Kidney epithelial cell (primary cell): ENCODE measurements around the gene ZNF524. TPM values are rescaled to one million over a fixed set of nuclear protein-coding genes. Genes with fewer than 3 reads are reported as not detected.

Source experiments
- DNase-seq: peaks from one replicate; pipeline ENCODE4 v3.0.0-alpha.2; 2010; ENCODE audit warnings: low read depth
- H3K27me3 ChIP-seq: 2 replicates; pipeline ENCODE4 v1.6.0; 2011; ENCODE audit warnings: low read length; ENCODE audit not compliant: control insufficient read depth, insufficient read depth
- H3K36me3 ChIP-seq: 2 replicates; pipeline ENCODE4 v1.5.1; 2011; ENCODE audit warnings: low read length; ENCODE audit not compliant: control insufficient read depth, insufficient read depth
- H3K4me3 ChIP-seq: 2 replicates; pipeline ENCODE4 v1.5.1; 2011; ENCODE audit warnings: low read depth, mild to moderate bottlenecking, control low read depth, low read length
- CTCF ChIP-seq: IDR thresholded peaks from 2 replicates; pipeline ENCODE4 v1.5.1; 2011; ENCODE audit warnings: mild to moderate bottlenecking, moderate library complexity, low read length, control low read depth, inconsistent platforms; ENCODE audit not compliant: insufficient read depth, poor library complexity, severe bottlenecking
- total RNA-seq: library from RNA; depleted of rRNA; stranded (reverse); fragments of >200 nt; gene quantifications from 2 replicates; pipeline ENCODE4 v1.2.3, GENCODE V29; 2015

ZNF524 gene
- total RNA-seq, 1 donor from 2014 or later: 32.7 TPM

- no peak for TF ChIP-seq CTCF
- no peaks in the 10 kb centered on the region for H3K36me3 ChIP-seq
- no peak overlapping the region for H3K4me3 ChIP-seq
- no peaks in the 10 kb centered on the region for H3K27me3 ChIP-seq
- no peak for DNase-seq
Measured at GRCh38 chr19:55596304-55596703, 3.8 kb upstream of the ZNF524 start.

DNA sequence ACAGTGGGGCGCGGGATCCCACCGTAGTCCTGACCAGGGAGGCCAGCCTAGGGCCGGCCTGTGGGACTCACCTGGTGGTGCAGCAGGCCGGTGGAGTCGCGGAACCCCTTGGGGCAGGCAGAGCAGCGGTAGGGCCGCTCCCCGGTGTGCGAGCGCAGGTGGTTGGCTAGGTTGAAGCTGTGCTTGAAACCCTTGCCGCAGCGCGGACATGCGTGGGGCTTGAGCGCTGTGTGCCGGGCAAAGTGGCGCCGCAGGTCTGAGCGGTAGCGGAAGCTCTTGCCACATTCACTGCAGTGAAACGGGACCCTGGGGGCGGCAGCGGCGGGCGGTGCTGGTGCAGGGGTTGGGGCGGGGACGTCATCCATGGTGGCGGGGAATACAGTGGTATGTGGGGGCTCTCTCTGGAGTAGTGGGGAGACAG, 2.6 kb upstream of the ZNF524 start:
- DNase-seq: no peak
- TF ChIP-seq CTCF: no peak
- H3K36me3 ChIP-seq: no peaks in the 10 kb centered on the region

GRCh38 chr19:55598034-55598433, 2.1 kb upstream of the ZNF524 start:
- DNase-seq: no peak

More for the DNA sequence above, 2.6 kb upstream of the ZNF524 start:
- Histone ChIP-seq H3K27me3 (no peaks in the 10 kb centered on the region), H3K4me3 (no peak overlapping the region)

GRCh38 chr19:55598719-55599467, 1.2 kb upstream of the ZNF524 start:
- DNase-seq: peak; percentile 73
- no peaks in the 10 kb centered on the region for H3K36me3 ChIP-seq
- H3K4me3 ChIP-seq: peak overlapping the region; percentile 91
- H3K27me3 ChIP-seq: no peaks in the 10 kb centered on the region
- TF ChIP-seq CTCF: no peak

More at GRCh38 chr19:55598034-55598433, 2.1 kb upstream of the ZNF524 start:
- Histone ChIP-seq H3K36me3 (no peaks in the 10 kb centered on the region), H3K27me3 (no peaks in the 10 kb centered on the region), H3K4me3 (no peak overlapping the region)
- TF ChIP-seq CTCF: no peak

DNA sequence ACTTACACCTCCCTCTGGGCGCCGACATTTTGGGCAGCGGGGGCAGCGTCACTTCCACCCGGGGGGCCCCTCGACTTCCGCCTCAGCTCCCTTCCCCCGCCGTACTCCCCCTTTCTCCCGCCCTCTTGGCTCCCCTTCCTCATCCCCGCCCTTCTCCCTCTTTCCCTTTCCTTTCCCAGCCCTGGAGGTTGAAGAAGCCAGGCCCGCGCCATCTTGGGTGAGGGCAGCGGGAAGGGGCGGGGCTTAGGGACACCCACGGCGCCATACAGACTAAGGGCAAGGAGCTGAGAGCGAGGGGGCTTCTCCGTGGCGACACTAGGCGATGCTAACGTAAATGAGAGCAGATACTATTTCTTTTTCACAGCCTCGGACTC, 633 bp upstream of the ZNF524 start, which contains the start of gene FIZ1:
FIZ1 (minus strand) TSS at position 50 of the 374 bp plus-strand sequence. CDS start 1,652 bp downstream, outside the sequence.
- Histone ChIP-seq H3K27me3 (no peaks in the 10 kb centered on the region), H3K4me3 (peak within 1 kb of the TSS; percentile 91), H3K36me3 (no peaks in the 10 kb centered on the region)
- TF ChIP-seq CTCF: no peak
- DNase-seq: peak; percentile 82

GRCh38 chr19:55600662-55601028, 557 bp downstream of the ZNF524 start:
- no peak for TF ChIP-seq CTCF
- DNase-seq: no peak
- H3K4me3 ChIP-seq: peak overlapping the region; percentile 91
- no peaks in the 10 kb centered on the region for H3K27me3 ChIP-seq
- H3K36me3 ChIP-seq: no peaks in the 10 kb centered on the region
